Endodermal cell (in vitro differentiated cells): ENCODE measurements around the gene DAB1. TPM values are rescaled to one million over a fixed set of nuclear protein-coding genes. Genes with fewer than 3 reads are reported as not detected.

ENCODE experiments used
- DNase-seq: peaks from one replicate; pipeline ENCODE4 v3.0.0-alpha.2; 2017
- H3K27ac ChIP-seq: 2 replicates; pipeline ENCODE4 v1.5.1; 2013; ENCODE audit warnings: mild to moderate bottlenecking, low read depth, low read length, moderate library complexity
- H3K27me3 ChIP-seq: 2 replicates; pipeline ENCODE4 v1.6.1; 2013; ENCODE audit warnings: mild to moderate bottlenecking, low read length, moderate library complexity; ENCODE audit not compliant: insufficient read depth, control insufficient read depth, poor library complexity, severe bottlenecking
- H3K36me3 ChIP-seq: 2 replicates; pipeline ENCODE4 v1.7.0; 2013; ENCODE audit warnings: mild to moderate bottlenecking, low read length, moderate library complexity; ENCODE audit not compliant: control insufficient read depth, insufficient read depth
- H3K4me1 ChIP-seq: one replicate; pipeline ENCODE4 v1.7.0; 2013; ENCODE audit warnings: low read length; ENCODE audit not compliant: control insufficient read depth, insufficient read depth
- H3K4me3 ChIP-seq: 2 replicates; pipeline ENCODE4 v1.5.1; 2013; ENCODE audit warnings: mild to moderate bottlenecking, low read length, moderate library complexity
- H3K9ac ChIP-seq: 2 replicates; pipeline ENCODE4 v1.6.1; 2013; ENCODE audit warnings: mild to moderate bottlenecking, low read length, moderate library complexity; ENCODE audit not compliant: poor library complexity, severe bottlenecking; ENCODE audit errors: extremely low read depth
- H3K9me3 ChIP-seq: 2 replicates; pipeline ENCODE4 v1.6.1; 2013; ENCODE audit warnings: mild to moderate bottlenecking, low read length, moderate library complexity; ENCODE audit not compliant: control insufficient read depth
- H3K27ac Mint-ChIP-seq: 2 replicates; pipeline ENCODE4 v1.8.0; 2020; ENCODE audit warnings: mixed read lengths
- H3K27me3 Mint-ChIP-seq: 2 replicates; pipeline ENCODE4 v1.8.0; 2021; ENCODE audit warnings: mild to moderate bottlenecking, mixed read lengths; ENCODE audit not compliant: insufficient read depth
- H3K36me3 Mint-ChIP-seq: 2 replicates; pipeline ENCODE4 v1.8.0; 2020; ENCODE audit warnings: low read depth, mixed read lengths
- H3K4me1 Mint-ChIP-seq: 2 replicates; pipeline ENCODE4 v1.8.0; 2020; ENCODE audit warnings: mixed read lengths
- H3K4me3 Mint-ChIP-seq: 2 replicates; pipeline ENCODE4 v1.8.0; 2020; ENCODE audit warnings: mild to moderate bottlenecking, moderate library complexity, mixed read lengths
- H3K9me3 Mint-ChIP-seq: 2 replicates; pipeline ENCODE4 v1.8.0; 2020; ENCODE audit warnings: mild to moderate bottlenecking, mixed read lengths
- CTCF ChIP-seq: fragments of 200-600 bp; sonication (generic); conservative IDR thresholded peaks from 2 replicates; pipeline ENCODE4 v1.5.0; 2021; ENCODE audit warnings: antibody characterized with exemption, mild to moderate bottlenecking
- WGBS, 2 experiments: methylation state at CpG; one replicate each; pipeline versions ENCODE4 v1.1.5 to v1.1.7; 2013; ENCODE audit warnings: missing lambda C conversion rate in 2 of 2, mixed read lengths in 1 of 2; ENCODE audit not compliant: insufficient coverage in 1 of 2, insufficient read length in 1 of 2; 5-methylcytosine and 5-hydroxymethylcytosine counted together
- total RNA-seq, 2 donors: library from RNA; stranded (reverse); fragmentation: NEBNext Ultra II Directional in 1 of 2; extraction: Animal tissue kit (Norgen Biotek cat#: 25700) in 1 of 2; gene quantifications; 2 replicates in 1 of 2; 3 replicates in 1 of 2; pipeline ENCODE4 v1.2.1, GENCODE V29; 2021

Gene DAB1
- total RNA-seq, 2 donors from 2014 or later, result 32.0 to 36.2 TPM

GRCh38 chr1:56991576-56991975 is 432.3 kb downstream of the DAB1 start:
- 94 to 100% methylated on average over 1 to 3 of the region's 3 CpGs for WGBS, 2 experiments
- TF ChIP-seq CTCF, result no peak
- Histone ChIP-seq H3K9ac (no peak overlapping the region), H3K4me1 (no peaks in the 10 kb centered on the region), H3K36me3 (no peaks in the 10 kb centered on the region), H3K27me3 (peaks cover 13% of the 10 kb centered on the region), H3K27ac (no peak overlapping the region), H3K9me3 (no peaks in the 10 kb centered on the region), H3K4me3 (no peak overlapping the region)
- Mint-ChIP-seq H3K27ac (no peak overlapping the region), H3K4me1 (peaks cover 21% of the 10 kb centered on the region), H3K36me3 (no peaks in the 10 kb centered on the region), H3K4me3 (no peak overlapping the region), H3K27me3 (peaks cover 14% of the 10 kb centered on the region), H3K9me3 (no peaks in the 10 kb centered on the region)
- DNase-seq, result no peak

DNA sequence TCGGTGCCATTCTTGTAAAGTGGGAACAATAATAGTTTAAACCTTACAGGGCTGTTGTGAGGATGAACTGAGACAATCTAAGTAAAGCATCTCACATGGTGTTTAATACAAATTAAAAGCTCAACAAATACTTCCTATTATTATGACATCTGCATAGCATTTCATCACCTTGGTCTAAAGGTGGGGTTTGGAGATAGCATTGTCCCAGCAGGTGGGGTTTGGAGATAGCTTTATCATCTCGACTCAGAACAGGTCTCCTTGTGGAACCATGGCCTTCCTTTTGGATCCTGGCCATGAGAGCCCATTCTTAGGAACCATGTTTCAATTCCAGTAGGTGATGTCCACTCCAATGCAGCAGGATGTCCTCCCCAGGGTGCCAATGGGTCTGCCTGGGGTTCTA is 437.5 kb downstream of the DAB1 start:
- Mint-ChIP-seq H3K27ac (no peak overlapping the region), H3K4me3 (no peak overlapping the region), H3K36me3 (no peaks in the 10 kb centered on the region), H3K4me1 (peaks cover 18% of the 10 kb centered on the region), H3K27me3 (peaks cover 15% of the 10 kb centered on the region), H3K9me3 (no peaks in the 10 kb centered on the region)
- Histone ChIP-seq H3K9ac (no peak overlapping the region), H3K27ac (no peak overlapping the region), H3K4me1 (no peaks in the 10 kb centered on the region), H3K9me3 (no peaks in the 10 kb centered on the region), H3K4me3 (no peak overlapping the region), H3K36me3 (no peaks in the 10 kb centered on the region), H3K27me3 (peaks cover 4% of the 10 kb centered on the region)
- DNase-seq, result no peak
- WGBS, 2 experiments, result 82 to 89% methylated on average over 2 of the region's 2 CpGs
- no peak for TF ChIP-seq CTCF

DNA sequence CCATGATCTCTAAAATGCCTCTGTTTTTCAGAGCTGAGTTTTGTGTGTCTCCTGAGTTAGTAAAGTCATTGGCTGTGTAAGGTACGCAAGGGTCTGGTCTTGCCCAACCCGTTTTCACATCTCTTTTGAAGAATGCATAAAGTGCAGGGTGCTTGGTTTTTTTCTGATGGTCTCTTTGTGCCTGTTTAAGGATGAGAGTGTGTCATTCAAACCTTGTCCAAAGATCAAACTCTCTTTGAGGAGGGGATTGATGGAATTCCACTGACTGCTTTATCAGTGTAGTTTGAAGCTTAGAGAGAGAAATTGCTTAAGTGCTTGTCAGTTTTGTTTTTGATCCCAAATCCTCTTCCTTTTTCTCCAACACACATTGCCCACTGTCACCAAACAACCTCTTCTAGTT is 438.0 kb downstream of the DAB1 start:
- TF ChIP-seq CTCF, result no peak
- H3K27ac Mint-ChIP-seq, result no peak overlapping the region
- Histone ChIP-seq H3K27me3 (no peaks in the 10 kb centered on the region), H3K36me3 (no peaks in the 10 kb centered on the region), H3K4me1 (no peaks in the 10 kb centered on the region), H3K9ac (no peak overlapping the region), H3K9me3 (no peaks in the 10 kb centered on the region), H3K4me3 (no peak overlapping the region), H3K27ac (no peak overlapping the region)
- H3K27me3 Mint-ChIP-seq, result peaks cover 18% of the 10 kb centered on the region
- no peaks in the 10 kb centered on the region for H3K36me3 Mint-ChIP-seq
- no peak for DNase-seq
- H3K4me1 Mint-ChIP-seq, result peaks cover 18% of the 10 kb centered on the region
- H3K9me3 Mint-ChIP-seq, result no peaks in the 10 kb centered on the region
- no peak overlapping the region for H3K4me3 Mint-ChIP-seq
- 94% methylated on average over 2 of the region's 2 CpGs; no CpG with 5 or more reads in 1 of the 2 experiments for WGBS, 2 experiments
